ENCODE data around the gene OSBPL3.
A peak's percentile ranks its signal among the peaks of the same experiment; 100 is the strongest.

Gene OSBPL3

GRCh38 chr7:24914465-24914859, 65.5 kb downstream of the OSBPL3 start:
- ChIA-PET CTCF (interaction anchor here (1.2 kb wide), 1 partner anchor 94 kb away, joined by 6 read pairs; no protein-coding TSS in a partner anchor), POLR2A (no interaction called here)
- TF ChIP-seq PRDM1 (tag by site-specific recombination; IDR thresholded peaks at IDR 0.05) (no peak), ZNF837 (tag by site-specific recombination; IDR thresholded peaks at IDR 0.05) (no peak), SALL2 (tag by site-specific recombination; IDR thresholded peaks at IDR 0.05; ENCODE audit: borderline replicate concordance) (no peak), ZNF302 (tag by site-specific recombination; IDR thresholded peaks at IDR 0.05; ENCODE audit: low read depth) (no peak), ZNF645 (tag by site-specific recombination; IDR thresholded peaks at IDR 0.05) (no peak), ZNF580 (tag by site-specific recombination; IDR thresholded peaks at IDR 0.05) (no peak), ZNF114 (tag by site-specific recombination; IDR thresholded peaks at IDR 0.05) (no peak), BCL6B (tag by site-specific recombination; IDR thresholded peaks at IDR 0.05) (no peak), PATZ1 (tag by site-specific recombination; IDR thresholded peaks at IDR 0.05) (no peak), HIC1 (tag by site-specific recombination; IDR thresholded peaks at IDR 0.05) (no peak), PRDM6 (tag by site-specific recombination; IDR thresholded peaks at IDR 0.05) (no peak), ZNF76 (tag by site-specific recombination; IDR thresholded peaks at IDR 0.05; ENCODE audit: borderline replicate concordance, low read depth) (no peak), BCL11B (tag by site-specific recombination; IDR thresholded peaks at IDR 0.05; ENCODE audit: low read depth) (no peak), ZNF354C (tag by site-specific recombination; IDR thresholded peaks at IDR 0.05; ENCODE audit: borderline replicate concordance, low read depth) (no peak), ZSCAN30 (tag by site-specific recombination; IDR thresholded peaks at IDR 0.05) (no peak)
- Histone ChIP-seq H3K36me3 (ENCODE audit: control insufficient read depth in 2 of 2, insufficient read depth in 1 of 2, low read length in 2 of 2) (no peaks in the 10 kb centered on the region), H3K27ac (ENCODE audit: extremely low read depth, low read depth, low read length) (no peak overlapping the region), H3K9me3 (ENCODE audit: control insufficient read depth, insufficient read depth, low read depth, low read length) (no peaks in the 10 kb centered on the region), H3K4me3 (ENCODE audit: low read depth, low read length) (no peak overlapping the region), H3K4me1 (ENCODE audit: control insufficient read depth, insufficient read depth, low read length) (peaks cover 19% of the 10 kb centered on the region)

- ChIA-PET CTCF (no interaction called here), POLR2A (no interaction called here)
- Histone ChIP-seq H3K36me3 (ENCODE audit: control insufficient read depth in 2 of 2, insufficient read depth in 1 of 2, low read length in 2 of 2) (no peaks in the 10 kb centered on the region), H3K27ac (ENCODE audit: extremely low read depth, low read depth, low read length) (no peak overlapping the region), H3K4me1 (ENCODE audit: control insufficient read depth, insufficient read depth, low read length) (peaks cover 19% of the 10 kb centered on the region), H3K9me3 (ENCODE audit: control insufficient read depth, insufficient read depth, low read depth, low read length) (no peaks in the 10 kb centered on the region), H3K4me3 (ENCODE audit: low read depth, low read length) (no peak overlapping the region)
- peak; percentile 24; the same call in 1 of the 2 replicates for TF ChIP-seq SCRT2 (tag by site-specific recombination; IDR thresholded peaks at IDR 0.05)
- peak; percentile 96 for TF ChIP-seq REST (tag by site-specific recombination; IDR thresholded peaks at IDR 0.05)
- no peak for TF ChIP-seq HIC1 (tag by site-specific recombination; IDR thresholded peaks at IDR 0.05)
Observed at GRCh38 chr7:24913801-24914464, 66.0 kb downstream of the OSBPL3 start.

Data from HEK293 (cell line).